Measurements from ENCODE around the gene CGA.
"Not testable (repeated sequence)": the region's sequence is repeated elsewhere in the genome, so short reads cannot be mapped to it uniquely, and the experiment has no call there.

Gene CGA

DNA sequence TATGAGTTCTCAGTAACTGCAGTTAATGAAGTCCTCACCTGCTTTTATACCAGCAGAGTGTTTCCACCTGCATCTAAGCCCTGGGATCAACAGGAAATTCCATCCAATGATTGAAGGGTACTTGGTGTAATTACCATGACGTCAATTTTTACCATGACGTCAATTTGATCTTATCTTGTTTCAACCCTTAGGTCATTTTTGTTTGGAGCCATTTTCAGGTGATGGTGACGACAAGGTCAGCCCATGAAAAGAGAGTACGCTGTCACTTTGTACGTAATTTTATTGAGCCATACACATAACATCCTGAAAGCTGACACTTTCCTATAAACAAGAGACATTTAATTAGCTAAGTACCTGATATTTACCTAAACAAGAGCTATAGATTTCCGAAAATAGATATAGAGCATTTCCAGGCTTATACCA lies at the start of gene CGA:
TSS of gene CGA (minus strand) at position 20 of the 423 bp plus-strand sequence. CDS start 6,906 bp downstream, outside the sequence.
- DNase-seq (ENCODE audit: low read depth in 2 of 2), result no peak

DNA sequence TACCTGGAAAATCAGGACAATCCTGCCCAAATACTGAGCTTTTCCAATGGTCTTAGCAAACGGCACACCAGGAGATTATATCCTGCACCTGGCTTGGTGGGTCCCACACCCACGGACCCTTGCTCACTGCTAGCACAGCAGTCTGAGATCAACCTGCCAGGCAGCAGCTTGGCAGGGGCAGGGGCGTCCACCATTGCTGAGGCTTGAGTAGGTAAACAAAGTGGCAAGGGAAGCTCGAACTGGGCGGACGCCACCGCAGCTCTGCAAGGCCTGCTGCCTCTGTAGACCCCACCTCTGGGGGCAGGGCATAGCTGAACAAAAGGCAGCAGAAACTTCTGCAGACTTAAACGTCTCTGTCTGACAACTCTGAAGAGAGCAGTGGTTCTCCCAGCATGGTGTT lies 45.0 kb upstream of the CGA start:
- not testable (repeated sequence) for DNase-seq (ENCODE audit: low read depth in 2 of 2)

DNA sequence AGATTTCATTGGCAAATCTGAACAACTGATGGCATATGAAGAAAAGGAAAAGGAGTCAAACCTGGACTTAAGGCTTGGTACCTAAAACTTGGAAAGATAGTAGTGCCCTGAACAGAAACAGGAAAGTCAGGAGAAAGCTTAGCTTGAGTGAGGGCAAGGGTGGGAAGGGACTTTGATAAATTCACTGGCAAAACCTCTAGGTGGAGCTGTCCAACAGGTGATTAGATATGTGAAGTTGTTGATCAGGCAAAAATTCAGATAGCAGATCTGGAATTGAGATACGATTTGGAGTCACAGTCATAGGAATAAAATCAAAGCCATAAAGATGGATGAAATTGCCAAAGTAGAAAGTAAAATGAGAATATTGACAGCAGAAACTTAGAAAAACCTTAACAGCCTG lies 44.3 kb upstream of the CGA start:
- DNase-seq (ENCODE audit: low read depth in 2 of 2), result no peak

DNA sequence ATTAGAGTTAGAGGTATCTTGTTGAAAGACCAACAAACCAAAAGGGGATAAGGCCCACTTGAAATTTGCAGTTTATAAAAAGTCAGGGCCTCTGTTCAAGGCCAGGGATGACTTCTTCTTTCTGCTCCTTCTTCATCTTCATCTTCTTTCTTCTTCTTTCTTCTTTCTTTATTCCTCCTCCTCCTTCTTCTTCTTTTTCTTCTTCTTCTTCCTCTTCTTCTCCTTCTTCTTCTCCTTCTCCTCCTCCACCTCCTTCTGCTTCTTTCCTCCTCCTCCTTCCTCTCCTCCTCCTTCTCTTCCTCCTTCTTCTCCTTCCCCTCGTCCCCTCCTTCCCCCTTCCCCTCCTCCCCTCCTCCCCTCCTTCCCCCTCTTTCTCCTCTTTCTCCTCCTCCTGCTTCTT lies 42.1 kb upstream of the CGA start:
- DNase-seq (ENCODE audit: low read depth in 2 of 2), result no peak

DNA sequence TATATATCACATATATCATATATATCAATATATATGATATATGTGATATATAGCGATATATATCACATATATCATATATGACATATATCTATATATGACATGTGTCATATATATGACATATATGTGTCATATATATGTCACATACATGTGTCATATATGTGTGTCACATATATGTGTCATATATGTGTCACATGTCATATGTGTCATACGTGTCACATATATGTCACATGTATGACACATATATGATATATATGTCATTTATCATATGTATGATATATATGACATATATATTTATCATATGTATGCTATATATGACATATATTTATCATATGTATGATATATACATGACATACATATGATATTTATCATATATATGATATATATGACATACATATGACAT lies 32.8 kb upstream of the CGA start:
- no peak for DNase-seq (ENCODE audit: low read depth in 2 of 2)

DNA sequence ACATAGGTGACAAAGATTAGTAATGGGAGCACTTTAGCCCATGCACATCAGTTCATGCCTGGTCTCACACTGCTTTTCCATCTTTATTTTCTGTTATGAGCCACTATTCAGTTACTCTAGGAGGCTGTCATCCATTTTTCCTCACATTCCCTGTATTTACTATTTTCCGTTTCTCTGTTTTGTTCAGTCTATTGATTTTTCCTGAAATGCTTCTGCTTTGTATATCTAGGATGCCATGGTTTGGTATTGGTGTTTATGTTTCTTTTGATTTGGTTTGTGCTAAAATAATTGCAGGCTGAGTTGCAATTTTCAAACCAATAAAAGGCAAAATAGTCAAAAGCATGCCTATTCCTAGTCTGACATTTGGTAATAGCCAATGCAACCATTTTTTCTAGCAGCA lies 31.6 kb upstream of the CGA start:
- DNase-seq (ENCODE audit: low read depth in 2 of 2), result no peak

DNA sequence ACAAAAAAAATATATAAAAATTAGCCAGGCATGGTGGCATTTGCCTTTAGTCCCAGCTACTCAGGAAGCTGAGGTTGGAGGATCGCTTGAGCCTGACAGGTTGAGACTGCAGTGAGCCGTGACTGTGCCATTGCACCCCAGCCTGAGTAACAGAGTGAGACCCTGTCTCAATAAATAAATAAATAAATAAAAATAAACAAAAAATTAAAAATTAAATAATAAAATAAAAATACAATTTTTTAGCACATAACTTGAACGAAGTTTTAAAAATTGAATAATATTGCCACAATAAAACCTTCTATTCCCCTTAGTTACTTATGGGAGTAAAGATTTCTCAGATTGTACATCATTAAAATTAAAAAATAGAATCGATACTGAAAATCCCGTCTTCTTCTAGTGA lies 29.2 kb upstream of the CGA start:
- no peak for DNase-seq (ENCODE audit: low read depth in 2 of 2)

DNA sequence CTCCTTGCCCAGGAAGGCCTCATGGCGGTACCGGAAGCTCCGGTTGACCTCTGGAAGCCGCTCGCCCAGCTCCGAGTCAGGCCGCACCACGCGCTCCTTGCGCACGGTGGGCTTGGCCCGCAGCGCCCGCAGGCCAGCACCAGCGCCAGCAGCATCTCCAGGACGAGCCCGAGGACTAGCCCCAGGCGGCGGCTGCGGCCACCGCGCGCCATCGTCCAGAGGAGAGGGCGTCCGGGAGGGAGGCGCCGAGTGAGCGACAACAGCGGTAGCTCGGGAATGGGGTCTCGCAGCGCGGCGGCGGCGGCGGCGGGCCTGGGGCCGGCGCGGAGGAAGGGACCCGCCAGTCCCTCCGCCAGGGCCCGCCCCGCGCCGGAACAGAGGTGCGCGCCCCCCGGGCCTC lies 27.6 kb upstream of the CGA start:
- no peak for DNase-seq (ENCODE audit: low read depth in 2 of 2)

DNA sequence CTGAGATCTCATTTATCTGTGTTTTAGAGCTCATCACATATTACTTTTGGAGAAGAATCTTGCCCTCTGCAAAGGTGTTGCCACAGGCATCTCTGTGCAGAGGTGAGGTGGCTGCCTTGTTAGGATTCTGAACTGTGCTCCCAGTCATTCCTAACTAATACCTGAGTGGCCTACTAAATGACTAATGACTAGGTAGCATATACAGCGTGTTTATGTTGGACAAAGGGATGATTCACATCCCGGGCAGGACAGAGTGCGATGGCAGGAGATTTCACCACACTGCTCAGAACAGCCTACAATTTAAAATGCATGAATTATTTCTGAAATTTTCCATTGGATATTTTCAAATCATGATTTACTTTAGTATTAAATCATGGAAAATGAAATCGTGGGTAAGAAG lies 23.1 kb upstream of the CGA start:
- no peak for DNase-seq (ENCODE audit: low read depth in 2 of 2)

DNA sequence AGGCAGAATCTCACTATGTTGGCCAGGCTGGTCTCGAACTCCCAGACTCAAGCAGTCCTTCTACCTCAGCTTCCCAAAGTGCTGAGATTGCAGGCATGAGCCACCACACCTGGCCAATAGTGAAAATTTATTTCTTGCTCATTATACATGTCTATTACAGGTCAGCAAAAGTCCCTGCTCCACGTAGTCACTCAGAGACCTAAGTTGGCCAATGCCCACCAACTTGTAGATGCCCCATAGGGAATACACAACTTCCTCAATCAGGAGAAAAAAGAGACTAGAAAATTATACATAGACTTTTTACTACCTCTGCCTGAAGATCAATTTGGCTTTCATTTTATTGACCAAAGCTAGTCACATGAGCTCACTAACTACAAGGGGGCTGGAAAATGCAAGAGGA lies 22.0 kb upstream of the CGA start:
- no peak for DNase-seq (ENCODE audit: low read depth in 2 of 2)

DNA sequence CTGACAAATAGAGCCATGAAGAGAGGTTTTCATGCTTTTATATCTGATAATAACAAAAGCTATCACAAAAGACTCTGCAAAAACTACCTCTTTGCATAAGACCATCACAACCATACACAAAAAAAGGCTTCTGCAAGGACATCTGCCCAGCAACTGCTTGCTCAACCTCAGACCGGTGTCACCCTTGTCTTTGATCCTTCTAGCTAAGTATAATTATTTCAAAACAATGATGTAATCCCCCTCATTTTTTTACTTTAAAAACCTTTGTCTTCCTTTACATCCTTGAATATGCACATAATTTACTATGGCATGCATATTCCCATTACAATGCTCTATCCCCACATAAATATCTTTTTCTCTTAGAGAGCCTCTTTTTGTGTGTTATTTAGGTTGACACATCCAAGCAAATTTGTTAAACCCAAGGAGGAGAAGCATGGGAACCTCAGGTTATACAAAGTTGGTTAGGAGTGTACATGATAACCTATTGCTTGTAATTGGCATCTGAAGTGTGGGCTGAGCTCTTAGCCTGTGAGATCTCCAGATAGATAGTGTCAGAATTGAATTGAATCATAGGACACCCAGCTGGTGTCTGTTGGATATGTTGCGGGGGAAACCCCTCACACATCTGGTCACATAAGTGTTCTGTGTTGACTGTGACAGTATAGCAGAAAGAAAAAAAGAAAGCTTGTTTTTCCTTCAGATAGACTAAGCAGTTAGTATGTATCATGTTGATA lies 20.7 kb upstream of the CGA start:
- no peak for DNase-seq (ENCODE audit: low read depth in 2 of 2)

DNA sequence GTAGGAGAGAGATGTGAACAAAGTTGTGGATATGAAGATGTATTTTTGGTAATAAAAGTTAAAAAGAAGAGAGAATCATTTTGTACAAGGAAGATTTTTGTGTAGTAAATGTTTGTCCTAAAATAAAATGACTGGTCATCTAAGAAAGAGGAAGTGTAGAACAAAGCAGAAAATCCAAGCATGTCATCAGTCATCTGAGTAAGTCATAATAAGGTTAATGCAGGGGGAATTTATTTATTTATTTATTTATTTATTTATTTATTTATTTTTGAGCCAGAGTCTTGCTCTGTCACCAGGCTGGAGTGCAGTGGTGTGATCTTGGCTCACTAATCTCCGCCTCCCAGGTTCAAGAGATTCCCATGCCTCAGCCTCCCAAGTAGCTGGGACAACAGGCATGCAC lies 15.7 kb upstream of the CGA start:
- DNase-seq (ENCODE audit: low read depth in 2 of 2), result no peak

DNA sequence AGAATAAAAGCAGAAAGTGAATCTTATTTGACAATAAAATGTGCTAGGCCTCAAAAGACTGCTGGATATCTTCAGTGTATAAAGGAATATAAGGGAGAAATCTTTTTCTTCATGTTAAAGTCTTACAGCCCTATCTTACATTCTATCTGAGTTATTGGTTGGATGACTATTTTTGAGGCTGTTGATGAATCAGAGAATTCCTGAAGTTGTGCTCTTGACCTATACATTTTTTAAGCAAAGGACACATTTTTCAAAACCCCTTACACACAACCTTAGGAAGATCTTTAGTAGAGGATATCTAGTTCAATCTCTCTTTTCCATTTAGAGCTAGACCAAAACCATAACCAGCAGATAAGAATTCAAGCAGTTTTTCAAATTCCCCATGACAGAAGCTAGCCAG lies 10.9 kb upstream of the CGA start:
- DNase-seq (ENCODE audit: low read depth in 2 of 2), result no peak

DNA sequence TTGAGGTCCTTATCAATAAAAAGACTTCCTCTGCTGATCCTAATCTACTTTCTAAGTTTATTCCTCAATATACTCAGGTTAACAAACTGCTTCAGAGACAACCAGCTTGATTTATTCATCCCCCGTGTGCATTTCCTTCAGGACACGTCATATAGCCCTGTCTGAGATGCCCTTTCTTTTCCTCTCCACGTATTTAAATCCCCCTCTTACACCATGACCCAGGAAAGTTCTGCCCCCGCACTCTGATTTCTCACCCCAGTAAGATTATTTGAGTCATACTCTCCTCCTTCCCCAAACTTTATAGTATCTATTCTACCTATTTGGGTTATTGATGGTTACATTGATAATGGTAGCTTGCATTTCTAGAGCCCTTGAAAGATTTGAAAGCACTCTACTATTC lies 9.8 kb upstream of the CGA start:
- no peak for DNase-seq (ENCODE audit: low read depth in 2 of 2)

DNA sequence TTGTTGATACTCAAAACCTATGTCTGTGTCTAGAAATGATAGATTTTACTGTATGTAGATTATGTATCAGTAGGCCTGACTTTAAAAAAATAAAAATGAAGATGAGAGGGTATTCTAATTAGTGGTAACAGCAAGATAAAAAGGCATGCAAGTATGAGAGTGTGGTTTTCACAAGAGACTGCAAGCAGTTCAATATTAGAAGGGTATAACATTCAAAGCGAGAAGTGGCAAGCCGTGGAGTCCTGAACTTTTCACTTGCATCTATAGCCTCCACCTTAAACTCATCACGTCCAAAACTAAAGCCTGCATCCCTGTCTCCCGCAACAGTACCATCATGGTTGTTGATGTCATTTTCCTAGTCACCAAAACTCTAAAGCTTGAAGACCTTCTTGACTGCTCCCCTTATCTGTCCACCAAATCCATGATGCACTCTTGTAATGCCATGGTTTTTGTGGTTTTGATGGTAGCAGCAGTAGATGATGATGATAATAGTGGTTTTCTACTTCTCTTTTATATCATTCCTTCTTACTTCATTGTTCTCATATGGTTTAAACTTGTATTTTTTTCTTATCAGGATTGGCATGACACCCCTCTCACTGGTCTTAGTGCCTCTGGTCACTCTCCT lies 9.2 kb upstream of the CGA start:
- DNase-seq (ENCODE audit: low read depth in 2 of 2), result no peak

DNA sequence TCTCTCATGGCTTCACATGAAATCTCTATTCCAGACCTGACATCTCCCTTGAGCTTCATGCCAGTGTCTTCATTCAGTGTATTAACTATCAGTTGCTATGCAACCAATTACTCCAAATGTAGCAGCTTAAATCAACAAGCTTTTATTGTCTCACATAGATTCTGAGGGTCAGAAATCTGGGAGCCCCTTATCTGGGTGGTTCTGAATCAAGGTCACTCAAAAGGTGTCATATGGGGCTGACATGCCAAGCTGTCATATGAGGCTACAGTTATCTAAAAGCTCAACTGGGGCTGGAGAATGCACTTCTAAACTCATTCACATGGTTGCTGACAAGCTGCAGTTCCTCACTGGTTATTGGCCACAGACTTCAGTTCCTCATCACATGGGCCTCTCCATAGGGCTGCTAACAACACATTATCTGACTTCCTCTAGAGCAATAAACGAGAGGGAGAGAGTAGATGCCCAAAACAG lies 7.3 kb upstream of the CGA start:
- DNase-seq (ENCODE audit: low read depth in 2 of 2), result no peak

DNA sequence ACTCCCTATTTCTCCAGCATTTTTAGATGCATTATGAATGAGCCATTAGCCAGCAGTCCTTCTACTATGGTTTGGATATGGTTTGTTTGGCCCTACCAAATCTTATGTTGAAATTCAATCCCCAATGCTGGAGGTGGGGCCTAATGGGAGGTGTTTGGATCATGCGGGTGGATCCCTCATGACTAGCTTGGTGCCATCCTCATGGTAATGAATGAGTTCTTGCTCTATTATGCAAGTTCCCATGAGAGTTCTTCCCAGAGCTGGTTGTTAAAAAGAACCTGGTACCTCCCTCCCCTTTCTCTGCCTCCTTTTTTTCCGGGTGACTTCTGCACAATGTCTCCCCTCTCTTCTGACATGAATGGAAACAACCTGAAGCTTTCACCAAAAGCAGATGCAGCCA lies 6.2 kb upstream of the CGA start:
- no peak for DNase-seq (ENCODE audit: low read depth in 2 of 2)

DNA sequence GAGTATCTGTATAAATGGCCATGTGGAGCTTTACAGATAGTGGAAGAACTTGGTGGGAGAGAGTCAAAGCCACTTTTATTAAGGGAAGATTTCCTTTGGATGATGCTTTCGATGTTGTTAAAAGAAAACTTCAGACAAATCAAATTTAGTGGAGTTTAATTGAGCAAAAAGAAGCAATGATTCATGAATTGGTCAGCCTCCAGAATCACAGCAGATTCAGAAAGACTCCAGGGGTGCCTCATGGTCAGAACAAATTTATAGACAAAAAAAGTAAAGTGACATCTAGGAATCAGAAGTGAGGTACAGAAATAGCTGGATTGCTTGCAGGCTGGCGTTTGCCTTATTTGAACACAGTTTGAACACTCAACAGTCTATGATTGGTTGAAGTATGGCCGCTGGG lies 5.3 kb upstream of the CGA start:
- no peak for DNase-seq (ENCODE audit: low read depth in 2 of 2)

DNA sequence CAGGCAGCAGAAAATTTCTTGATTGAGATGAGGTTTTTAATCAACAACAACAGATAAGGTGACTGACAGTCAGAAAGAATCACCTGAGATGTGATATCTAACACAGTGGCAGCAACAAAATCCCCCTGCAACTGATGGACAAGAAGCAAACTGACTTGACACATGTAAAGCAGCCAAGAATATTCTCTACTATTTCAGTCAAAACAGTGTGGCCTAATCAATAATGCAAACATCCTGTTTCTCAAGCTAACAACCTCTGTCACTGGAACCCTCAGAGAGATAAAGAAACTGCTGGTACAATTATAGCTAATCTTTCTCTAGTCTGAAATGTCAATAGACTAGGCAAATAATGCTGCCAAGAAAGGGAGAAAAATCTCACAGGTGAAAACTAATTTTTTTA lies 4.6 kb upstream of the CGA start:
- no peak for DNase-seq (ENCODE audit: low read depth in 2 of 2)

DNA sequence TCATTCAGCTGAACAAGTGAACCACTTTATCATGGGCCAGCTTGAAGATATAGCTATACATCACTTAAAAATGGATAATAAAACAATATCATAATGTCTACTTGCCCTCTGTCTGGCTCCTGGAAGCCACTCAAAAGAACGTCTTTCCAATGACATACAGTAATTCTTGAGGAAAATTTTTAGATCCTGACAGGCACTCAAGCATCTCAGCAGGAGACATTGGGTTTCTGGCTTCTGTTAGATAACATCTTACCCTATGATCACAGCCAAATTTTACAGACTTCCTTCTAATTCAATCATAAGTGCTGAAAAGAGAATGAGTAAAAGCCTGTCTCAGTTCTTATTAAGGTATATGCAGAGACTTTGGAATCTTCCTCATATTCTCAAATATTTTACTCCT lies 330 bp downstream of the CGA start:
- no peak for DNase-seq (ENCODE audit: low read depth in 2 of 2)

DNA sequence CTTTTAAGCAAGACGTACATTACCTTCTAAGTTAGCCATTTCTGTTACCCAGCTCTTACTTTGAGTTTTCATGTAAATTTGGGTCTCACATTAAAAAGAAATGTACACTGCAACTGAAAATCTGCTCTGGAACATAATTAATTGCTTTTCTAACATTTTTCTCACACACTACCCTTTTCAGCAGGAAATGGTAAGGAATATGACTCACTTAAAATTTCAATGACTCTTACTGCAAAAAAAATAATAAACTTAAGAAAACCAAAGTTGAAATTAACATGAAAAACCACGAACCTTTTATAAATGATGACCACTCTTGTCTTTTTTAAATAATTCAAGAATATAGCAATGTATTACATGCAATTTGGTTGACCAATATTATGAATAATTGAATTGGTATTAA lies 1.3 kb downstream of the CGA start:
- DNase-seq (ENCODE audit: low read depth in 2 of 2), result no peak

DNA sequence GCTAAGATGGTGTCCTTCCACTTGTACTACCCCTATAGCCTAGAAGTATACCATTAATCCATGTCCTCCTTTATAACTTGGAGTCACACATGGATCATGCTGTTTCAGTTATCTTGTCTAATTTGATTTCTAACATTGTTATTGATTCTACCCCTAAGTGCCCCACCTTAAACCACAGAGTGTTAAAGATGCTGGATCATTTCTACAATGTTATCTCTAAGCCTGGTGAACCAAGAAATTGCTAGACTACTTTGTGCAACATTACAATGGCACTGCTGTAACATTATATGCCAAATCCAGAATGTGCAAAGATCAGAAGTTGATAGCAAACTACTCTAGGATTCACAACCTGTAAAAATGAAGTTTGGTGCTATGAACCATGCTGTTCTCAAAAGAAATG lies 1.7 kb downstream of the CGA start:
- DNase-seq (ENCODE audit: low read depth in 2 of 2), result no peak

DNA sequence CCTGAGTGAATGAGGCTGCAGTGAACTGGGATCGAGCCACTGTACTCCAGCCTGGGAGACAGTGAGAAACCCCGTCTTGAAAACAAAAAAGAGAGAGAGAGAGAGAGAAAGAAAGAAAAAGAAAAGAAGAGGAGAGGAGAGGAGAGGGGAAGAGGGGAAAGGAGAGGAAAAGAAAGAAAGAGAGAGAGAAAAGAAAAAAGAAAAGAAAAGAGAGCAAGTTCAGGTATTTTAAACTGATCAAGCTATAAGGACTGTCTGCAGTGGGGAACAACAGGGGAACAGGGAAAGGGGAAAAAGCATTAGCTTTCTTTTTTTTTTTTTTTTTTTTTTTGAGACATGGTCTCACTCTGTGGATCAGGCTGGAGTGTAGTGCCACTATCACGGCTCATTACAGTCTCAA lies 2.5 kb downstream of the CGA start:
- no peak for DNase-seq (ENCODE audit: low read depth in 2 of 2)

DNA sequence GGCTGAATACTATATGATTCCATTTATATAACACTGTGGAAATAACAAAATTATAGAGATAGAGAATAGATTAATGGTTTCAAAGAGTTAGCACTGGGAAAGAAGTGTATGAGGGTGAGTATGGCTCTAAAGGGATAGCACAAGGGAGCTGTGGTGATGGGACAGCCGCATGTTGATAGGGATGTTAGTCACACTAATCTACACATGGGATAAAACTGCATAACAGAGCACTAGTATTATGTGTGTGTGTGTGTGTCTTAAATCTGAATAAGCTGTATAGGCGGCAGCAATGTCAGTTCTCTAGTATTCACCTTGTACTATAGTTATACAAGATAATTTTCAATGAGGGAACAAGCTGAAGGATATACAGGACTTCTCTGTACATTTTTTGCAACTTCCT lies 5.8 kb downstream of the CGA start:
- DNase-seq (ENCODE audit: low read depth in 2 of 2), result no peak

Data from stimulated activated CD4-positive, alpha-beta T cell treated with anti-CD3 and anti-CD28 coated beads, Interleukin-12 subunit alpha, Interleukin-12 subunit beta, amount 100 ng/mL, for 24 hours (primary cell).